SH-SY5Y (cell line): ENCODE data around the gene ADRA2C.

Experiments
- GATA2 ChIP-seq: IDR thresholded peaks from 2 replicates; pipeline ENCODE4 v1.6.1; 2011; ENCODE audit warnings: mild to moderate bottlenecking, low read depth, low read length
- GATA3 ChIP-seq: IDR thresholded peaks from 2 replicates; pipeline ENCODE4 v1.6.1; 2011; ENCODE audit warnings: low read depth, mild to moderate bottlenecking, low read length, moderate library complexity

GRCh38 chr4:3736290-3736689, 29.9 kb upstream of the ADRA2C start:
- TF ChIP-seq GATA2 (no peak), GATA3 (no peak)
